Ishikawa (cell line): ENCODE measurements around the gene SMAD5.

Experiments
- CEBPB ChIP-seq: IDR thresholded peaks from 2 replicates; pipeline ENCODE4 v1.6.1; 2012
- CREB1 ChIP-seq: IDR thresholded peaks from 2 replicates; pipeline ENCODE4 v1.6.1; 2012; ENCODE audit warnings: low read depth
- EGR1 ChIP-seq: IDR thresholded peaks from 2 replicates; pipeline ENCODE4 v1.6.1; 2012
- EP300 ChIP-seq: IDR thresholded peaks from 2 replicates; pipeline ENCODE4 v1.6.1; 2012; ENCODE audit warnings: borderline replicate concordance
- FOXM1 ChIP-seq: IDR thresholded peaks from 2 replicates; pipeline ENCODE4 v1.6.1; 2012; ENCODE audit warnings: low read depth, borderline replicate concordance
- NFIC ChIP-seq: IDR thresholded peaks from 2 replicates; pipeline ENCODE4 v1.6.1; 2012
- RAD21 ChIP-seq: IDR thresholded peaks from 2 replicates; pipeline ENCODE4 v1.6.1; 2012; ENCODE audit warnings: low read depth
- TAF1 ChIP-seq: IDR thresholded peaks from 2 replicates; pipeline ENCODE4 v1.6.1; 2012; ENCODE audit warnings: low read depth, mild to moderate bottlenecking
- TCF12 ChIP-seq: IDR thresholded peaks from 2 replicates; pipeline ENCODE4 v1.6.1; 2012; ENCODE audit warnings: low read depth
- TEAD4 ChIP-seq: IDR thresholded peaks from 2 replicates; pipeline ENCODE4 v1.6.1; 2012
- YY1 ChIP-seq: IDR thresholded peaks from 2 replicates; pipeline ENCODE4 v1.6.1; 2012; ENCODE audit warnings: low read depth
- TF ChIP-seq, protein P1 (sequence below): IDR thresholded peaks from 2 replicates; pipeline ENCODE4 v1.6.1; 2012
- TF ChIP-seq, protein P2 (sequence below): IDR thresholded peaks from 2 replicates; pipeline ENCODE4 v1.6.1; 2012; ENCODE audit warnings: low read depth, mild to moderate bottlenecking
- TF ChIP-seq, protein P3 (sequence below): IDR thresholded peaks from 2 replicates; pipeline ENCODE4 v1.6.1; 2012

DNA sequence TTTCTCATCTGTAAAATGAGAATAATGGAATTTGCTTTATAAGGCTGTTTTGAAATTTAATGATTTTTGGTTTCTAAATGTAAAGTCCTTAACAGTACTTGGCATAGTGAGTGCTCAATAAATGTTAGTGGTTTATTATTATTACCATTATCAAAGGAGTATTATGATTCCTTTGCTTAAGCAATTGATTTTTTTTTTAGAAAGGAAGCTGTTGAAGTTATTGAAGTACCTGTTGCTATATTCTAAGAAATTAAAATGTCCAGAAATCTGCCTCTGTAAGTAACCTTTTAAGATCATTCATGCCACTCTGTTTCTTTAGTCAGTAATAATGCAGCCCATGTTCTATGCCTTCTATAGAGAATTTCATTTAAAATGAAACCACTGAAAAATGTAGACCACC is 15.0 kb downstream of the SMAD5 start:
- TF ChIP-seq FOXM1 (no peak), EP300 (no peak), TEAD4 (no peak), YY1 (no peak), NFIC (no peak), TAF1 (no peak), EGR1 (no peak), RAD21 (no peak), CREB1 (no peak), CEBPB (no peak), TCF12 (no peak)
- TF ChIP-seq, protein P1, sequence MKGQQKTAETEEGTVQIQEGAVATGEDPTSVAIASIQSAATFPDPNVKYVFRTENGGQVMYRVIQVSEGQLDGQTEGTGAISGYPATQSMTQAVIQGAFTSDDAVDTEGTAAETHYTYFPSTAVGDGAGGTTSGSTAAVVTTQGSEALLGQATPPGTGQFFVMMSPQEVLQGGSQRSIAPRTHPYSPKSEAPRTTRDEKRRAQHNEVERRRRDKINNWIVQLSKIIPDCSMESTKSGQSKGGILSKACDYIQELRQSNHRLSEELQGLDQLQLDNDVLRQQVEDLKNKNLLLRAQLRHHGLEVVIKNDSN: no peak
- TF ChIP-seq, protein P2, sequence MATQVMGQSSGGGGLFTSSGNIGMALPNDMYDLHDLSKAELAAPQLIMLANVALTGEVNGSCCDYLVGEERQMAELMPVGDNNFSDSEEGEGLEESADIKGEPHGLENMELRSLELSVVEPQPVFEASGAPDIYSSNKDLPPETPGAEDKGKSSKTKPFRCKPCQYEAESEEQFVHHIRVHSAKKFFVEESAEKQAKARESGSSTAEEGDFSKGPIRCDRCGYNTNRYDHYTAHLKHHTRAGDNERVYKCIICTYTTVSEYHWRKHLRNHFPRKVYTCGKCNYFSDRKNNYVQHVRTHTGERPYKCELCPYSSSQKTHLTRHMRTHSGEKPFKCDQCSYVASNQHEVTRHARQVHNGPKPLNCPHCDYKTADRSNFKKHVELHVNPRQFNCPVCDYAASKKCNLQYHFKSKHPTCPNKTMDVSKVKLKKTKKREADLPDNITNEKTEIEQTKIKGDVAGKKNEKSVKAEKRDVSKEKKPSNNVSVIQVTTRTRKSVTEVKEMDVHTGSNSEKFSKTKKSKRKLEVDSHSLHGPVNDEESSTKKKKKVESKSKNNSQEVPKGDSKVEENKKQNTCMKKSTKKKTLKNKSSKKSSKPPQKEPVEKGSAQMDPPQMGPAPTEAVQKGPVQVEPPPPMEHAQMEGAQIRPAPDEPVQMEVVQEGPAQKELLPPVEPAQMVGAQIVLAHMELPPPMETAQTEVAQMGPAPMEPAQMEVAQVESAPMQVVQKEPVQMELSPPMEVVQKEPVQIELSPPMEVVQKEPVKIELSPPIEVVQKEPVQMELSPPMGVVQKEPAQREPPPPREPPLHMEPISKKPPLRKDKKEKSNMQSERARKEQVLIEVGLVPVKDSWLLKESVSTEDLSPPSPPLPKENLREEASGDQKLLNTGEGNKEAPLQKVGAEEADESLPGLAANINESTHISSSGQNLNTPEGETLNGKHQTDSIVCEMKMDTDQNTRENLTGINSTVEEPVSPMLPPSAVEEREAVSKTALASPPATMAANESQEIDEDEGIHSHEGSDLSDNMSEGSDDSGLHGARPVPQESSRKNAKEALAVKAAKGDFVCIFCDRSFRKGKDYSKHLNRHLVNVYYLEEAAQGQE: no peak
- TF ChIP-seq, protein P3, sequence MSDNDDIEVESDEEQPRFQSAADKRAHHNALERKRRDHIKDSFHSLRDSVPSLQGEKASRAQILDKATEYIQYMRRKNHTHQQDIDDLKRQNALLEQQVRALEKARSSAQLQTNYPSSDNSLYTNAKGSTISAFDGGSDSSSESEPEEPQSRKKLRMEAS: no peak
